SK-N-SH treated with all-trans-retinoic acid at 6 μM for 48 hours (cell line): ENCODE measurements around the gene SCAP.

ENCODE experiments used
- ATAC-seq: fragments of 200-7000 bp; cut with Tn5 transposase; 3 replicates; pipeline ENCODE4 v1.9.1; 2020; ENCODE audit warnings: mild to moderate bottlenecking, moderate library complexity
- ARNTL ChIP-seq: fragments of 450-650 bp; formaldehyde crosslinking; IDR thresholded peaks from 2 replicates; pipeline ENCODE4 v1.5.0; 2020; ENCODE audit warnings: low read depth, mild to moderate bottlenecking, moderate library complexity, borderline replicate concordance
- BACH2 ChIP-seq: fragments of 250-450 bp; sonication (Bioruptor Pico); IDR thresholded peaks from 2 replicates; pipeline ENCODE4 v1.9.0; 2021; ENCODE audit warnings: mild to moderate bottlenecking, borderline replicate concordance
- CREB5 ChIP-seq: fragments of 250-450 bp; sonication (Bioruptor Pico); IDR thresholded peaks from 2 replicates; pipeline ENCODE4 v1.5.1; 2020; ENCODE audit warnings: low read depth, mild to moderate bottlenecking, moderate library complexity
- CSDC2 ChIP-seq: fragments of 250-450 bp; sonication (Bioruptor Pico); IDR thresholded peaks from 2 replicates; pipeline ENCODE4 v1.5.0; 2020; ENCODE audit warnings: mild to moderate bottlenecking, moderate library complexity
- CSRNP3 ChIP-seq: fragments of 250-450 bp; sonication (Bioruptor Pico); IDR thresholded peaks from 2 replicates; pipeline ENCODE4 v1.5.1; 2021; ENCODE audit warnings: mild to moderate bottlenecking, moderate library complexity
- ESRRG ChIP-seq: fragments of 250-450 bp; sonication (Bioruptor Pico); IDR thresholded peaks from 2 replicates; pipeline ENCODE4 v1.6.1; 2021; ENCODE audit warnings: mild to moderate bottlenecking
- GLIS3 ChIP-seq: fragments of 250-450 bp; sonication (Bioruptor Pico); IDR thresholded peaks from 2 replicates; pipeline ENCODE4 v1.5.0; 2020; ENCODE audit warnings: mild to moderate bottlenecking, moderate library complexity
- ISL1 ChIP-seq: fragments of 250-450 bp; sonication (Bioruptor Pico); IDR thresholded peaks from 2 replicates; pipeline ENCODE4 v2.1.2; 2022; ENCODE audit warnings: mild to moderate bottlenecking, moderate library complexity
- PATZ1 ChIP-seq: fragments of 250-450 bp; sonication (Bioruptor Pico); IDR thresholded peaks from 2 replicates; pipeline ENCODE4 v1.8.0; 2020; ENCODE audit warnings: mild to moderate bottlenecking, moderate library complexity, borderline replicate concordance
- PPARA ChIP-seq: fragments of 250-450 bp; sonication (Bioruptor Pico); IDR thresholded peaks from 2 replicates; pipeline ENCODE4 v1.5.0; 2020; ENCODE audit warnings: mild to moderate bottlenecking, borderline replicate concordance
- RARB ChIP-seq: fragments of 250-450 bp; sonication (Bioruptor Pico); IDR thresholded peaks from 2 replicates; pipeline ENCODE4 v1.8.0; 2021; ENCODE audit warnings: mild to moderate bottlenecking, moderate library complexity
- TCF4 ChIP-seq: fragments of 250-450 bp; sonication (Bioruptor Pico); IDR thresholded peaks from 2 replicates; pipeline ENCODE4 v1.8.0; 2021; ENCODE audit warnings: mild to moderate bottlenecking, moderate library complexity, borderline replicate concordance
- TOX ChIP-seq: fragments of 250-450 bp; sonication (Bioruptor Pico); IDR thresholded peaks from 2 replicates; pipeline ENCODE4 v1.8.0; 2021; ENCODE audit warnings: mild to moderate bottlenecking, moderate library complexity, borderline replicate concordance
- TSHZ2 ChIP-seq: fragments of 250-450 bp; sonication (Bioruptor Pico); IDR thresholded peaks from 2 replicates; pipeline ENCODE4 v1.5.0; 2020; ENCODE audit warnings: mild to moderate bottlenecking, moderate library complexity
- ZC3H10 ChIP-seq: fragments of 250-450 bp; sonication (Bioruptor Pico); IDR thresholded peaks from 2 replicates; pipeline ENCODE4 v1.5.1; 2021; ENCODE audit warnings: mild to moderate bottlenecking, moderate library complexity
- ZFP3 ChIP-seq: fragments of 250-450 bp; sonication (Bioruptor Pico); IDR thresholded peaks from 2 replicates; pipeline ENCODE4 v1.5.0; 2020; ENCODE audit warnings: mild to moderate bottlenecking, moderate library complexity
- ZFP30 ChIP-seq: fragments of 450-650 bp; formaldehyde crosslinking; IDR thresholded peaks from 2 replicates; pipeline ENCODE4 v1.5.0; 2022; ENCODE audit warnings: mild to moderate bottlenecking, moderate library complexity
- ZNF565 ChIP-seq: fragments of 450-650 bp; formaldehyde crosslinking; conservative IDR thresholded peaks from 2 replicates; pipeline ENCODE4 v1.5.0; 2020; ENCODE audit warnings: low read depth, mild to moderate bottlenecking, moderate library complexity
- ZNF70 ChIP-seq: fragments of 450-650 bp; formaldehyde crosslinking; IDR thresholded peaks from 2 replicates; pipeline ENCODE4 v1.5.0; 2020; ENCODE audit warnings: mild to moderate bottlenecking, moderate library complexity

SCAP gene

GRCh38 chr3:47444103-47444502 is 31.6 kb downstream of the SCAP start:
- no peak for TF ChIP-seq ZFP30 (CRISPR knock-in tag)
- no peak for TF ChIP-seq GLIS3
- no peak for TF ChIP-seq ZNF70
- TF ChIP-seq TSHZ2: no peak
- no peak for TF ChIP-seq PPARA
- no peak for TF ChIP-seq ISL1 (CRISPR knock-in tag)
- TF ChIP-seq RARB: no peak
- no peak for TF ChIP-seq ZC3H10 (CRISPR knock-in tag)
- TF ChIP-seq CREB5 (CRISPR knock-in tag): no peak
- no peak for TF ChIP-seq BACH2 (CRISPR knock-in tag)
- no peak for TF ChIP-seq ZFP3 (CRISPR knock-in tag)
- TF ChIP-seq, all 23 proteins: peak for 0
- ATAC-seq: peak; percentile 34; the same call in 1 of the 3 replicates

- TF ChIP-seq ZNF70: no peak
- no peak for TF ChIP-seq CSRNP3 (CRISPR knock-in tag)
- no peak for TF ChIP-seq ISL1 (CRISPR knock-in tag)
- TF ChIP-seq ESRRG: no peak
- no peak for TF ChIP-seq ZNF565
- TF ChIP-seq TSHZ2: no peak
- no peak for TF ChIP-seq GLIS3
- no peak for TF ChIP-seq PPARA
- no peak for TF ChIP-seq ZFP30 (CRISPR knock-in tag)
- TF ChIP-seq PATZ1: no peak
- TF ChIP-seq CREB5 (CRISPR knock-in tag): no peak
- TF ChIP-seq ARNTL (CRISPR knock-in tag): no peak
- no peak for TF ChIP-seq TOX (CRISPR knock-in tag)
- TF ChIP-seq RARB: no peak
- no peak for TF ChIP-seq TCF4 (CRISPR knock-in tag)
- no peak for TF ChIP-seq BACH2 (CRISPR knock-in tag)
- TF ChIP-seq ZFP3 (CRISPR knock-in tag): no peak
- no peak for TF ChIP-seq CSDC2 (CRISPR knock-in tag)
- peak; percentile 30; the same call in 2 of the 3 replicates for ATAC-seq
These were observed 32.1 kb downstream of the SCAP start for GRCh38 chr3:47443611-47443995.
